GM04504 (cell line): ENCODE data around the gene TYROBP.
A peak's percentile ranks its signal among the peaks of the same experiment; 100 is the strongest.
"Not testable (repeated sequence)": the region's sequence is repeated elsewhere in the genome, so short reads cannot be mapped to it uniquely, and the experiment has no call there.

ENCODE experiments used
- DNase-seq: peaks from one replicate; pipeline ENCODE4 v3.0.0-alpha.2; 2012; ENCODE audit warnings: low read depth

TYROBP gene

GRCh38 chr19:35870124-35870736, 37.9 kb downstream of the TYROBP start:
- not testable (repeated sequence) for DNase-seq

GRCh38 chr19:35869327-35870123, 38.6 kb downstream of the TYROBP start:
- peak; percentile 25 for DNase-seq

DNA sequence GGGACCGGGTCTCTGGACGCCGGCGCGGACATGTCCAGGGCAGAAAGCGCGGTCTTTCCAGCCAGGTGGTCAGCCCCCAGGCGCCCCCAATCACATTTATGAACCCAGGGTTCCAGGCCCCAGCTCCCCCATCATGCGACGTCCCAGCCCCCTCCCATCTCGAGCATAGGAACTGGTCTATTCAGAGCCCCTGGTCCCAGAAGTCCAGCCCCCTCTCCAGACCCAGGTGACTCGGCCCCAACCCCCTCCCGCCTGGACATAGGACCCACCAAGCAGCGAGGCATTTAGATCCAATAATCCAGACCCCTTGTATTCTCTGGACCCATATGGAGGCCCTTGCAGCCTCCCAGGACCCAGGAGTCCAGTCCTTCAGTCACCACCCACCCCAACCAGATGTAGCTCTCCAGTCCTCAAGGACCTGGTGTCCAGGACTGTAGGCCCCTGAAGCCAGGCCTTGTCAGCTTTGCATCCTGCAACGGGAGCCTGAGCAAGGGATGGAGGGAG, 39.2 kb downstream of the TYROBP start:
- no peak for DNase-seq

- DNase-seq: no peak
These were observed 39.8 kb downstream of the TYROBP start, which contains the start of gene APLP1 for GRCh38 chr19:35868172-35868822. Gene APLP1, plus strand, starts transcription at chr19:35868574. Its CDS starts 63 bp downstream, at chr19:35868637.

- DNase-seq: no peak
These were observed 45.1 kb downstream of the TYROBP start for GRCh38 chr19:35863018-35863417.

DNA sequence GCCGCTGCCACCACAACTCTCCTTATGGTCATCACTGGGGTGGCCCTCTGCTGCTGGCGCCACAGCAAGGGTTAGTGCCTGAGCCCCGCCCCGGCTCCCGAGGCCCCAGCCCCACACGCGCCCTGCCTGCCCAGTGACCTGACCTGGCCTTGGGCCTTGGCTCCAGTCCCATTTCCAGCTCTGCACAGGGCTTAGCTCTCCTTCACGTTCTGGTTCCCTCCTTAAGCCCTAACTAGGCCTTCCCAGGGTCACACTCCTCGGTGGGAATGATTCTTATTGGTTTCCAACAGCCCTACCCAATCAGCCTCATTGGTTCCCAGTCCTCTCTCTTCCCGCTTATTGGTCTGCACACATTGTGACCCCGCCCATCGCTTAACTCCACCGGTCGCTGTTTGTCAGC, 45.6 kb downstream of the TYROBP start:
- no peak for DNase-seq

- DNase-seq: no peak
These were observed 46.4 kb downstream of the TYROBP start for GRCh38 chr19:35861640-35862160.

GRCh38 chr19:35860818-35861639, 47.1 kb downstream of the TYROBP start:
- no peak for DNase-seq

- no peak for DNase-seq
These were observed 47.7 kb downstream of the TYROBP start for GRCh38 chr19:35860436-35860817.

DNA sequence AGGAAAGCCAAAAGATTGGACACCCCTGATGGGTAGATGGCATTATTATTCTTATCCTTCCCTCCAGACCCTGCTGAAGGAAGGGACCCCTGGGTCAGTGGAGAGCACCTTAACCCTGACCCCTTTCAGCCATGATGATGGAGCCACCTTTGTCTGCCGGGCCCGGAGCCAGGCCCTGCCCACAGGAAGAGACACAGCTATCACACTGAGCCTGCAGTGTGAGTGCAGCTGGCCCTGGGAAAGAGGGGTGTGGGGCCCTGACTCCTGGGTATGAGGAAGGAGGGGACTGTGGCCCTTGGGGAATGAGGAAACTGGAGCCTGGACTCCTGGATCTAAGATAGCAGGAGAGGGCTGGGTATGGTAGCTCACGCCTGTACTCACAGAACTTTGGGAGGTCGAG, 48.7 kb downstream of the TYROBP start:
- DNase-seq: no peak

DNA sequence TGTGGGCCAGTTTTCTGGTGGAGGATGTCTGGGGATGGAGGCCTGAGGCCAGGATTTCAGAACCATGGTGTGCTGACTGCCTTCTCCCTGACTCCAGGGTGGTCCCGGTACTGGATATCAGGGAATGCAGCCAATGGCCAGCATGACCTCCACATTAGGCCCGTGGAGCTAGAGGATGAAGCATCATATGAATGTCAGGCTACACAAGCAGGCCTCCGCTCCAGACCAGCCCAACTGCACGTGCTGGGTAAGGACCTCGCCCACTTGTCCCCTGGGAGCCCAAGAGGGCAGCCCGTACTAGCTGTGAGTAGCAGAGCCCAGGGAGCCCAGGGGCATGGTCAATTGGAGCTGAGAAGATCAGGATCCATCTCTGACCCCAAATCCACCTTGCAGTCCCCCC, 49.8 kb downstream of the TYROBP start:
- no peak for DNase-seq

DNA sequence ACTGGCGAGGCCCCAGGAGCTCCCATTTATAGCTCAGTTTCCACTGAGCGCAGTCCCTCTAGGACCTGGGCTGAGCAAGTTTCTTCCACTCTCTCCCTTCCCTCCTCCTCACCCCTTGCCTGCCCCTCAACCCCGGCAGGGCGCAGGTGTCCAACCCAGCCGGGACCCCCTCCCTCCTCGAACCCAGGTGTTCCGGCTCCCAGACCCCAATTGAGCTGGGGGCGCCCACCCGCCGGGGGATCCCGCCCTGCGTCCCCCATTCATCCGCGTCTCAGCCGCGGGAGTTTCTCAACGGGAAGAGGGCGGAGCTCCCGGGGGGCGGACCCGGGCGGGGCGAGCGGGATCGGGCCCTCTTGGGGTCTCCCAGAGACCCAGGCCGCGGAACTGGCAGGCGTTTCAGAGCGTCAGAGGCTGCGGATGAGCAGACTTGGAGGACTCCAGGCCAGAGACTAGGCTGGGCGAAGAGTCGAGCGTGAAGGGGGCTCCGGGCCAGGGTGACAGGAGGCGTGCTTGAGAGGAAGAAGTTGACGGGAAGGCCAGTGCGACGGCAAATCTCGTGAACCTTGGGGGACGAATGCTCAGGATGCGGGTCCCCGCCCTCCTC, 51.4 kb downstream of the TYROBP start, which contains the start of gene KIRREL2:
Gene KIRREL2 (plus strand): TSS at position 366 of the 604 bp plus-strand sequence. CDS start 209 bp downstream, at position 575.
- DNase-seq: no peak
